ENCODE measurements around the gene TBCCD1.

DNA sequence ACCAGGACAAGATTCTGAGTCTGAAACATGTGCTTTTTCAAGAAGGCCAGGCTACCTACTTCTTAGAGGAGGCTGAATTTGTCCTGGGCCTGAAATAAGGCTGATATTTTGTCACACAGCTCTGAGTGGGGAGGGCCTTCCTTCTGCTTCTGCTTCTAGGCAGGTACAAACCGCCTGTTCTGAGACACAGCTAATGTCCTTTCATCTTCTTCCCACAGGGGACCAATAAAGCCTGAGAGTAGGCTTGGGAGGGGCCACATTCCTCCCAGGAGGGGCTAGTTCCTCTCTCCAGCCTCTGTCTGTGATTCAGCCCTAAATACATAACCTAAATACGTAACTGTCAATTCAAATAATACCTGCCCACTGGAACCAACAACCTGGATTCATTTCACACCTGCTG lies 57.7 kb downstream of the TBCCD1 start:
- TF ChIP-seq, protein P1, sequence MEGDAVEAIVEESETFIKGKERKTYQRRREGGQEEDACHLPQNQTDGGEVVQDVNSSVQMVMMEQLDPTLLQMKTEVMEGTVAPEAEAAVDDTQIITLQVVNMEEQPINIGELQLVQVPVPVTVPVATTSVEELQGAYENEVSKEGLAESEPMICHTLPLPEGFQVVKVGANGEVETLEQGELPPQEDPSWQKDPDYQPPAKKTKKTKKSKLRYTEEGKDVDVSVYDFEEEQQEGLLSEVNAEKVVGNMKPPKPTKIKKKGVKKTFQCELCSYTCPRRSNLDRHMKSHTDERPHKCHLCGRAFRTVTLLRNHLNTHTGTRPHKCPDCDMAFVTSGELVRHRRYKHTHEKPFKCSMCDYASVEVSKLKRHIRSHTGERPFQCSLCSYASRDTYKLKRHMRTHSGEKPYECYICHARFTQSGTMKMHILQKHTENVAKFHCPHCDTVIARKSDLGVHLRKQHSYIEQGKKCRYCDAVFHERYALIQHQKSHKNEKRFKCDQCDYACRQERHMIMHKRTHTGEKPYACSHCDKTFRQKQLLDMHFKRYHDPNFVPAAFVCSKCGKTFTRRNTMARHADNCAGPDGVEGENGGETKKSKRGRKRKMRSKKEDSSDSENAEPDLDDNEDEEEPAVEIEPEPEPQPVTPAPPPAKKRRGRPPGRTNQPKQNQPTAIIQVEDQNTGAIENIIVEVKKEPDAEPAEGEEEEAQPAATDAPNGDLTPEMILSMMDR (IDR thresholded peaks at IDR 0.05), result no peak
- TF ChIP-seq EP300 (IDR thresholded peaks at IDR 0.05) (no peak), POLR2A (IDR thresholded peaks at IDR 0.05) (no peak)

Data from ovary (tissue), 3 donors.